Measurements from ENCODE around the gene AVPR2. TPM values are rescaled to one million over a fixed set of nuclear protein-coding genes. Genes with fewer than 3 reads are reported as not detected.

Gene AVPR2
- total RNA-seq, 4 donors from 2014 or later: 1.1 to 2.8 (median 2.6) TPM; not detected in 1

DNA sequence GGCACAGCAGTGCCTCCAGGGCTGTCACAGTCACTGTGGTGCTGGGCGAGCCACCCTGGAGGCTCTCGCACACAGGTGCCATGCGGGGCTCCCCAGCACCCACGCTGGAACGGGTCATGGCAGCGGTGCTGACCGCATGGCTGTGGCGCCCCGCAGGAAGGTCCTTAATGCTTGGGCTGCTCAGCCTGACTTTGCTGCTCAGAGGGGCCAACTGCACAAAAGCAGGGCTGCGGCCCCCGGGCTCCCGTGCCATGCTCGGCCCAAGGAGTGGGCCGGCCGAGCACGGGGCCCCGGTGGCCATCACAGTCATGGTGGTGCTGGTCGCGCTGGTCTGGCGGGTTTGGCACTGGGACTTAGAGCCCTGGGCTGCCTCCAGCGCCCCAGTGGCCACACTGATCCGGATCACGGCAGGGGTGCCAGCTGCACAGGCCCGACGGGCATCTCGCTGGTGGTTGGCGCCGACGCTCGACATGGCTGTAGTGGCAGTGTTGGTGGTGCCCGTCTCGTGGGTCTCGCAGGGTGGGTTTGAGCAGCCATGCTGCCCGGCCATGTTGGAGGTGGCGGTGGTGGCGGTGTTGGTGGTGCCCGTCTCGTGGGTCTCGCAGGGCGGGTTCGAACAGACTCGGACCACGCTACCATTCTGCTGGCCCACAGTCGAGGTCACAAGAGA, 50.2 kb downstream of the AVPR2 start:
- TF ChIP-seq POLR2A (IDR thresholded peaks at IDR 0.05): no peak
- TF ChIP-seq CTCF (IDR thresholded peaks at IDR 0.05): no peak
- WGBS, 2 donors: no CpG with 5 or more reads among the region's 44 CpGs
- Histone ChIP-seq H3K36me3 (peaks cover 74 to 91% of the 10 kb centered on the region in 2 donors), H3K4me1 (no peaks in the 10 kb centered on the region), H3K27me3 (no peaks in the 10 kb centered on the region), H3K4me3 (replicated peaks in 1 of 3) (no peak overlapping the region), H3K9me3 (no peaks in the 10 kb centered on the region), H3K27ac (no peak overlapping the region)
- intact Hi-C loops (cut with DNase I): loop anchor here (5.0 to 10.0 kb wide), 2 partner anchors 187 to 420 kb away; no protein-coding TSS in a partner anchor
- DNase-seq: no peak

DNA sequence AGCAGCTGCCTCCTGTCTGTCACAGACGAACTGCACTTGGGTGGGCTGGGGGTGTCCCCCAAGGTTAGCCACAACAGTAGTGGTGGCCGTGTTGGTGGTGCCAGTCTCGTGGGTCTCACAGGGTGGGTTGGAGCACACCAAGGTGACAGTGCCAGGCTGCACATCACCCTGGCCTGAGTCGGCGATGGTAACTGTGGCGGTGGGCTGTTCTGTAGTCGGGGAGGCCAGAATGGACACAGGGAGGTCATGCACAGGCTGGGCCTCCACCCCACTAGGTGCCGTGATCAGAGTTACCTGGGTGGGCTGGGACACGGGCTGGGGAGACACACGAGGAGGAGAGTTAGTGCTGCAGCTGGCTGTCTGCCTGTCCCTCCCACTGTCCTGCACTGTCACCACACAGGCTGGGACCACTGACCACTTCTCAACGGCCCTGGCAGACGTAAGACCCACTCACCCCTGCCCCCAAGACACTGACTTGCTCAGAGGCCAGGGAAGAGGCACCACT, 50.8 kb downstream of the AVPR2 start:
- no peak for DNase-seq
- TF ChIP-seq CTCF (IDR thresholded peaks at IDR 0.05): no peak
- no peak for TF ChIP-seq POLR2A (IDR thresholded peaks at IDR 0.05)
- Histone ChIP-seq H3K4me3 (replicated peaks in 1 of 3) (no peak overlapping the region), H3K27ac (no peak overlapping the region), H3K9me3 (no peaks in the 10 kb centered on the region), H3K27me3 (no peaks in the 10 kb centered on the region), H3K4me1 (no peaks in the 10 kb centered on the region), H3K36me3 (peaks cover 73 to 91% of the 10 kb centered on the region in 2 donors)
- 91% methylated on average over 6 of the region's 12 CpGs; no CpG with 5 or more reads in 1 of the 2 donors for WGBS, 2 donors
- intact Hi-C loops (cut with DNase I): loop anchor here (10.0 kb wide), 1 partner anchor 420 kb away; no protein-coding TSS in a partner anchor

- intact Hi-C loops (cut with DNase I): loop anchor here (10.0 kb wide), 1 partner anchor 421 kb away; no protein-coding TSS in a partner anchor
- H3K9me3 ChIP-seq: no peaks in the 10 kb centered on the region
- 92 to 96% methylated on average over 9 to 10 of the region's 35 CpGs for WGBS, 2 donors
- no peaks in the 10 kb centered on the region for H3K27me3 ChIP-seq
- TF ChIP-seq POLR2A (IDR thresholded peaks at IDR 0.05): no peak
- no peak for TF ChIP-seq CTCF (IDR thresholded peaks at IDR 0.05)
- H3K36me3 ChIP-seq: peaks cover 73 to 89% of the 10 kb centered on the region in 2 donors
- no peaks in the 10 kb centered on the region for H3K4me1 ChIP-seq
- no peak overlapping the region for H3K4me3 ChIP-seq (replicated peaks in 1 of 3)
- no peak for DNase-seq
- H3K27ac ChIP-seq: no peak overlapping the region
Observed at GRCh38 chrX:153956044-153956907, 51.8 kb downstream of the AVPR2 start.

Other genes with a start within 250 kb of the AVPR2 start
- under 1 TPM in 1 of 4 donors, not detected in 3; 0.83 TPM for gene PNCK, start 230.9 kb upstream of the AVPR2 start, total RNA-seq
- 1 to 10 TPM; 4.0 to 8.0 (median 6.1) TPM for gene SLC6A8, start 216.7 kb upstream of the AVPR2 start, total RNA-seq
- 100 to 1,000 TPM; 170 to 228 (median 185) TPM for gene BCAP31, start 180.3 kb upstream of the AVPR2 start, total RNA-seq
- 10 to 100 TPM in 1 of 4 donors, 1 to 10 TPM in 3; 7.0 to 11.8 (median 8.9) TPM for gene ABCD1, start 179.8 kb upstream of the AVPR2 start, total RNA-seq
- gene PLXNB3, start 140.4 kb upstream of the AVPR2 start, total RNA-seq: 1 to 10 TPM in 3 of 4 donors, under 1 TPM in 1; 0.67 to 2.0 (median 1.1) TPM
- under 1 TPM in 1 of 4 donors, not detected in 3; 0.22 TPM for gene SRPK3, start 123.6 kb upstream of the AVPR2 start, total RNA-seq
- 100 to 1,000 TPM in 3 of 4 donors, 10 to 100 TPM in 1; 77.7 to 148 (median 115) TPM for gene IDH3G, start 110.3 kb upstream of the AVPR2 start, total RNA-seq
- gene SSR4, start 110.0 kb upstream of the AVPR2 start, total RNA-seq: 100 to 1,000 TPM; 177 to 359 (median 279) TPM
- gene PDZD4, start 74.1 kb upstream of the AVPR2 start, total RNA-seq: 1 to 10 TPM; 3.2 to 7.0 (median 4.5) TPM
- 1 to 10 TPM in 1 of 4 donors, under 1 TPM in 3; 0.45 to 2.2 (median 0.75) TPM for gene L1CAM, start 18.5 kb upstream of the AVPR2 start, total RNA-seq
- 10 to 100 TPM in 2 of 4 donors, 1 to 10 TPM in 2; 6.5 to 37.0 (median 12.2) TPM for gene ARHGAP4, start 21.6 kb downstream of the AVPR2 start, total RNA-seq
- 10 to 100 TPM; 58.7 to 89.3 (median 69.7) TPM for gene NAA10, start 30.4 kb downstream of the AVPR2 start, total RNA-seq
- 10 to 100 TPM in 1 of 4 donors, 1 to 10 TPM in 3; 3.6 to 16.5 (median 4.4) TPM for gene RENBP, start 40.0 kb downstream of the AVPR2 start, total RNA-seq
- 100 to 1,000 TPM in 1 of 4 donors, 10 to 100 TPM in 3; 23.5 to 119 (median 52.3) TPM for gene HCFC1, start 67.1 kb downstream of the AVPR2 start, total RNA-seq
- gene TMEM187, start 68.1 kb downstream of the AVPR2 start, total RNA-seq: 10 to 100 TPM in 1 of 4 donors, 1 to 10 TPM in 3; 3.8 to 10.7 (median 8.7) TPM
- gene IRAK1, start 115.2 kb downstream of the AVPR2 start, total RNA-seq: 10 to 100 TPM; 36.4 to 53.1 (median 42.8) TPM
- 10 to 100 TPM; 47.7 to 93.3 (median 61.1) TPM for gene MECP2, start 193.0 kb downstream of the AVPR2 start, total RNA-seq
- not detected for gene OPN1LW, start 239.6 kb downstream of the AVPR2 start, total RNA-seq